ENCODE results near the gene AKR1D1.

GRCh38 chr7:138032186-138032585, 44.1 kb upstream of the AKR1D1 start:
- no peak for TF ChIP-seq CTCF (IDR thresholded peaks at IDR 0.05; ENCODE audit: borderline replicate concordance, extremely low read depth, low read length, poor library complexity, severe bottlenecking)
- TF ChIP-seq EZH2 (IDR thresholded peaks at IDR 0.05; ENCODE audit: borderline replicate concordance, low read depth, low read length, severe bottlenecking), result no peak

Measured in DND-41 (cell line).